Glutamatergic neuron (in vitro differentiated cells): Measurements from ENCODE around the gene SESTD1. TPM values are rescaled to one million over a fixed set of nuclear protein-coding genes. Genes with fewer than 3 reads are reported as not detected.
A peak's percentile ranks its signal among the peaks of the same experiment; 100 is the strongest.

Experiments
- DNase-seq: peaks from one replicate; pipeline ENCODE4 v3.0.0; 2022
- H3K27ac Mint-ChIP-seq: one replicate; pipeline ENCODE4 v1.8.0; 2020; ENCODE audit warnings: mild to moderate bottlenecking, mixed read lengths, inconsistent platforms; ENCODE audit not compliant: unreplicated experiment
- H3K27me3 Mint-ChIP-seq: one replicate; pipeline ENCODE4 v1.8.0; 2020; ENCODE audit warnings: mild to moderate bottlenecking, moderate library complexity, mixed read lengths, inconsistent platforms; ENCODE audit not compliant: unreplicated experiment
- H3K36me3 Mint-ChIP-seq: one replicate; pipeline ENCODE4 v1.8.0; 2020; ENCODE audit warnings: mild to moderate bottlenecking, mixed read lengths, inconsistent platforms; ENCODE audit not compliant: unreplicated experiment
- H3K4me1 Mint-ChIP-seq: one replicate; pipeline ENCODE4 v1.8.0; 2020; ENCODE audit warnings: mild to moderate bottlenecking, low read depth, mixed read lengths, inconsistent platforms; ENCODE audit not compliant: unreplicated experiment
- H3K4me3 Mint-ChIP-seq: one replicate; pipeline ENCODE4 v1.8.0; 2020; ENCODE audit warnings: mild to moderate bottlenecking, mixed read lengths, inconsistent platforms; ENCODE audit not compliant: unreplicated experiment
- H3K9me3 Mint-ChIP-seq: one replicate; pipeline ENCODE4 v1.8.0; 2020; ENCODE audit warnings: mild to moderate bottlenecking, moderate library complexity, mixed read lengths, inconsistent platforms; ENCODE audit not compliant: unreplicated experiment
- CTCF ChIP-seq: fragments of 200-600 bp; sonication (generic); IDR thresholded peaks from one replicate; pipeline ENCODE4 v1.5.0; 2021; ENCODE audit not compliant: partially characterized antibody, unreplicated experiment
- total RNA-seq: library from RNA; stranded (reverse); fragmentation: NEBNext Ultra II Directional; extraction: Animal tissue kit (Norgen Biotek cat#: 25700); gene quantifications from one replicate; pipeline ENCODE4 v1.2.1, GENCODE V29; 2021; ENCODE audit not compliant: unreplicated experiment

SESTD1 gene
- total RNA-seq, 1 donor from 2014 or later, result 152 TPM

DNA sequence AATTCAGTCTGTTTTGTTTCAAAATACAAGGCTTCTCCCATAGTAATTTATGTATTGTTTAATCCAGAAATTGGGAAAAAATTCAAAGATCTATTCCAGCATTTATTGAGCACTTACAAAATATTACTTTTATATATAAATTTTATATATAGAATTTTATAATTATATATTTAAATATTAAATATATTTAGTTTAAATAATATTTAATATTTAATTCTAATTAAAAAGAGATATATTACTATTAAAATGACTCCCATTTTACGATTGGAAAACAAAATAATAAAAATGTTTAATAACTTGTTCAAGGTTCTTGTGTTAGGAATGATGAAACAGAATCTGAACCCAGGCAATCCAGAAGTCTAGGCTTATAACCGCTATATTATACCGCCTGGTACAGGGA, 40.5 kb upstream of the SESTD1 start:
- H3K36me3 Mint-ChIP-seq, result peaks cover 7% of the 10 kb centered on the region
- no peak for DNase-seq
- no peaks in the 10 kb centered on the region for H3K4me1 Mint-ChIP-seq
- no peak overlapping the region for H3K27ac Mint-ChIP-seq
- peaks cover 5% of the 10 kb centered on the region for H3K9me3 Mint-ChIP-seq
- no peak overlapping the region for H3K4me3 Mint-ChIP-seq
- TF ChIP-seq CTCF, result no peak
- peaks cover 2% of the 10 kb centered on the region for H3K27me3 Mint-ChIP-seq

DNA sequence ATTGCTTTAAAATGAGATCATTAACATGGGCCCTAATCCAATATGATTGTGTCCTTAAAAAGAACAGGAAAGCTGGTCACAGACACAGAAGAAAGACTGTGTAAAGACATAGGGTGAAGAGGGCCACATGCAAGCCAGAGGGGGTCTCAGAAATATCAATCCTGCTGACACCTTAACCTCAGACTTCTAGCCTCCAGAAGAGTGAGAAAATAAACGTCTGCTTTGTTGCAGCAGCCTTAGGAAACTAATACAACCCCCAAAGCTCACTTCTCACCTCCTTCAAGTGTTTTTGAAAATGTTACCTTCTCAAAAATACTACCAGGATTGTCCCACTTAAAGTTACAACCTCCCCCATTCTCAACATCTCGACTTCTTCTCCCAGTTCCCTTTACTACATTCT, 39.8 kb upstream of the SESTD1 start:
- no peak overlapping the region for H3K27ac Mint-ChIP-seq
- no peak overlapping the region for H3K4me3 Mint-ChIP-seq
- peaks cover 7% of the 10 kb centered on the region for H3K36me3 Mint-ChIP-seq
- H3K27me3 Mint-ChIP-seq, result peaks cover 2% of the 10 kb centered on the region
- TF ChIP-seq CTCF, result no peak
- H3K9me3 Mint-ChIP-seq, result peaks cover 5% of the 10 kb centered on the region
- no peaks in the 10 kb centered on the region for H3K4me1 Mint-ChIP-seq
- DNase-seq, result no peak

GRCh38 chr2:179302764-179303571, 38.3 kb upstream of the SESTD1 start:
- DNase-seq, result no peak
- H3K4me1 Mint-ChIP-seq, result no peaks in the 10 kb centered on the region
- peaks cover 2% of the 10 kb centered on the region for H3K27me3 Mint-ChIP-seq
- H3K36me3 Mint-ChIP-seq, result peaks cover 7% of the 10 kb centered on the region
- H3K9me3 Mint-ChIP-seq, result peaks cover 5% of the 10 kb centered on the region
- no peak for TF ChIP-seq CTCF
- H3K4me3 Mint-ChIP-seq, result no peak overlapping the region
- peak overlapping the region; percentile 9 for H3K27ac Mint-ChIP-seq

DNA sequence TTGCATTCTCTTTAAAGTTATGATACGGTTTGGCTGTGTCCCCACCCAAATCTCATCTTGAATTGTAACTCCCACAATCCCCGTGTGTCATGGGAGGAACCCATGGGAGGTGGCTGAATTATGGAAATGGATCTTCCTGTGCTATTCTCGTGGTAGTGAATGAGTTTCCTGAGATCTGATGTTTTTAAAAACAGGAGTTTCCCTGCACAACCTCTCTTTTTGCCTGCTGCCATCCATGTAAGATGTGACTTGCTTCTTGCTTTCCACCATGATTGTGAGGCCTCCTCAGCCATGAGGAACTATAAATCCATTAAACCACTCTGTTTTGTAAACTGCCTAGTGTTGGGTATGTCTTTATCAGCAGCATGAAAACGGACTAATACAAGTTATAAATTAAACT, 37.5 kb upstream of the SESTD1 start:
- H3K9me3 Mint-ChIP-seq, result peaks cover 5% of the 10 kb centered on the region
- H3K4me1 Mint-ChIP-seq, result no peaks in the 10 kb centered on the region
- peaks cover 7% of the 10 kb centered on the region for H3K36me3 Mint-ChIP-seq
- H3K4me3 Mint-ChIP-seq, result no peak overlapping the region
- no peak overlapping the region for H3K27ac Mint-ChIP-seq
- peaks cover 2% of the 10 kb centered on the region for H3K27me3 Mint-ChIP-seq
- no peak for DNase-seq
- no peak for TF ChIP-seq CTCF

DNA sequence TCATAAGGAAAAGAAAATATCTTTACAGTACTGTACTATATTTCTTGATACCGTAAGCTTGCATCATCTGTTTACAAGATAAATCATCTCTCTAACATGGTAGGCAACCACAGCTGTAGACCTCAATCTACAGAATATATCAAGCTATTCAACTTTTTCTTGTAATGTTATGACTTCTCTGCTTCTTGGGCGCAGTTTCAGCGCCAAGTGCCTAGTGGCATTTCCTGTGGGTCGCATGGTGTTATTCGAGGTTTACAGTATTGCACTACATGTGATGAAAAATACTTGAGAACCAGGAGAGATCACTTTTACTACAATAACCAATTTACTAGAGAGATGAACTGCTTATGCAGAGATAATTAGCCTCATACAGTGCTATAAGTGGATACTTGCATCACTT, 34.0 kb upstream of the SESTD1 start:
- no peak for TF ChIP-seq CTCF
- H3K4me3 Mint-ChIP-seq, result no peak overlapping the region
- DNase-seq, result no peak
- H3K9me3 Mint-ChIP-seq, result peaks cover 5% of the 10 kb centered on the region
- H3K27ac Mint-ChIP-seq, result no peak overlapping the region
- no peaks in the 10 kb centered on the region for H3K4me1 Mint-ChIP-seq
- H3K36me3 Mint-ChIP-seq, result peaks cover 7% of the 10 kb centered on the region
- no peaks in the 10 kb centered on the region for H3K27me3 Mint-ChIP-seq
